H54 (cell line): ENCODE measurements around the gene NUDT1.

Experiments
- DNase-seq: peaks from one replicate; pipeline ENCODE4 v3.0.0; 2011; ENCODE audit warnings: low spot score, mixed read lengths; ENCODE audit not compliant: insufficient read length
- FAIRE-seq: peaks from 3 replicates; lab custom pipeline; 2011; peaks lifted over from hg19 to GRCh38; lab: Jason Lieb, UNC
- POLR2A ChIP-seq: IDR thresholded peaks from 2 replicates; pipeline ENCODE4 v1.6.1; 2011; ENCODE audit warnings: low read depth, mild to moderate bottlenecking, low read length

NUDT1 gene

GRCh38 chr7:2212906-2213305, 29.1 kb upstream of the NUDT1 start:
- no peak for DNase-seq
- no peak for TF ChIP-seq POLR2A
- FAIRE-seq, result no peak

GRCh38 chr7:2213551-2214215, 28.3 kb upstream of the NUDT1 start:
- no peak for DNase-seq
- FAIRE-seq, result no peak
- no peak for TF ChIP-seq POLR2A

GRCh38 chr7:2214636-2215035, 27.4 kb upstream of the NUDT1 start:
- DNase-seq, result no peak
- no peak for TF ChIP-seq POLR2A
- no peak for FAIRE-seq

- no peak for TF ChIP-seq POLR2A
- no peak for FAIRE-seq
- no peak for DNase-seq
These were observed 26.2 kb upstream of the NUDT1 start for GRCh38 chr7:2215851-2216250.

- no peak for TF ChIP-seq POLR2A
- DNase-seq, result no peak
- no peak for FAIRE-seq
These were observed 24.8 kb upstream of the NUDT1 start for GRCh38 chr7:2217206-2217605.

- TF ChIP-seq POLR2A, result no peak
- no peak for FAIRE-seq
- DNase-seq, result no peak
These were observed 24.1 kb upstream of the NUDT1 start for GRCh38 chr7:2217716-2218443.

- FAIRE-seq (no peak), DNase-seq (no peak)
- no peak for TF ChIP-seq POLR2A
These were observed 23.6 kb upstream of the NUDT1 start for GRCh38 chr7:2218444-2218785.

- DNase-seq (no peak), FAIRE-seq (no peak)
- no peak for TF ChIP-seq POLR2A
These were observed 22.9 kb upstream of the NUDT1 start for GRCh38 chr7:2219136-2219535.

GRCh38 chr7:2219606-2220005, 22.4 kb upstream of the NUDT1 start:
- TF ChIP-seq POLR2A, result no peak
- DNase-seq (no peak), FAIRE-seq (no peak)

GRCh38 chr7:2220030-2220429, 22.0 kb upstream of the NUDT1 start:
- FAIRE-seq (no peak), DNase-seq (no peak)
- TF ChIP-seq POLR2A, result no peak

- FAIRE-seq, result no peak
- DNase-seq, result no peak
- no peak for TF ChIP-seq POLR2A
These were observed 21.5 kb upstream of the NUDT1 start for GRCh38 chr7:2220506-2220905.

GRCh38 chr7:2220954-2221353, 21.1 kb upstream of the NUDT1 start:
- no peak for FAIRE-seq

GRCh38 chr7:2222516-2222915, 19.5 kb upstream of the NUDT1 start:
- no peak for DNase-seq
- TF ChIP-seq POLR2A, result no peak
- FAIRE-seq, result no peak

More at GRCh38 chr7:2220954-2221353, 21.1 kb upstream of the NUDT1 start:
- no peak for TF ChIP-seq POLR2A
- no peak for DNase-seq

GRCh38 chr7:2223321-2223720, 18.7 kb upstream of the NUDT1 start:
- DNase-seq (no peak), FAIRE-seq (no peak)
- no peak for TF ChIP-seq POLR2A

- no peak for DNase-seq
- FAIRE-seq, result no peak
- no peak for TF ChIP-seq POLR2A
These were observed 17.5 kb upstream of the NUDT1 start for GRCh38 chr7:2224491-2224928.
